WTC11 (cell line): ENCODE results near the gene MSI2. TPM values are rescaled to one million over a fixed set of nuclear protein-coding genes. Genes with fewer than 3 reads are reported as not detected.

Experiments
- ATAC-seq: fragments of 200-7000 bp; cut with Tn5 transposase; 2 replicates; pipeline ENCODE4 v1.10.0; 2021; ENCODE audit warnings: mild to moderate bottlenecking, moderate library complexity
- CTCF ChIA-PET: fragments of 300-600 bp; sonication (Branson Sonifier 250); formaldehyde crosslinking; loops from one replicate; lab custom pipeline; 2021; ENCODE audit warnings: antibody characterized with exemption; lab: Charles Lee
- POLR2A ChIA-PET: fragments of 350-600 bp; sonication (Branson Sonifier 250); formaldehyde crosslinking; loops from one replicate; lab custom pipeline; 2021; ENCODE audit warnings: antibody characterized with exemption; lab: Charles Lee
- DNase-seq: peaks from one replicate; pipeline ENCODE4 v3.0.0; 2021; ENCODE audit warnings: low spot score
- H3K27ac Mint-ChIP-seq: 2 replicates; pipeline ENCODE4 v1.8.0; 2021; ENCODE audit warnings: mixed read lengths
- H3K27me3 Mint-ChIP-seq: 2 replicates; pipeline ENCODE4 v1.8.0; 2021; ENCODE audit warnings: low read depth, mild to moderate bottlenecking, moderate library complexity, mixed read lengths
- H3K36me3 Mint-ChIP-seq: 2 replicates; pipeline ENCODE4 v1.8.0; 2021; ENCODE audit warnings: mixed read lengths
- H3K4me1 Mint-ChIP-seq: 2 replicates; pipeline ENCODE4 v1.8.0; 2022; ENCODE audit warnings: mixed read lengths
- H3K4me3 Mint-ChIP-seq: 2 replicates; pipeline ENCODE4 v1.8.0; 2021; ENCODE audit warnings: mild to moderate bottlenecking, moderate library complexity, mixed read lengths
- H3K9me3 Mint-ChIP-seq: 2 replicates; pipeline ENCODE4 v1.8.0; 2021; ENCODE audit warnings: mixed read lengths
- CREB1 ChIP-seq: sonication (generic); formaldehyde crosslinking; IDR thresholded peaks from 2 replicates; pipeline ENCODE4 v1.8.0; 2023; ENCODE audit warnings: mild to moderate bottlenecking, missing genetic modification reagents
- HMGA2 ChIP-seq: fragments of 250-450 bp; sonication (Bioruptor Pico); IDR thresholded peaks from 2 replicates; pipeline ENCODE4 v1.4.0; 2021; ENCODE audit warnings: mild to moderate bottlenecking, moderate library complexity
- IRF2 ChIP-seq: sonication (generic); formaldehyde crosslinking; IDR thresholded peaks from 2 replicates; pipeline ENCODE4 v1.8.0; 2022; ENCODE audit warnings: low read depth, missing genetic modification reagents, borderline replicate concordance
- NR1H2 ChIP-seq: sonication (generic); formaldehyde crosslinking; IDR thresholded peaks from 2 replicates; pipeline ENCODE4 v1.9.0; 2021; ENCODE audit warnings: mild to moderate bottlenecking, moderate library complexity, missing genetic modification reagents
- NR3C1 ChIP-seq: sonication (generic); formaldehyde crosslinking; conservative IDR thresholded peaks from 2 replicates; pipeline ENCODE4 v1.8.1; 2023; ENCODE audit warnings: low read depth, mild to moderate bottlenecking, missing genetic modification reagents
- SOX15 ChIP-seq: fragments of 250-450 bp; sonication (Bioruptor Pico); IDR thresholded peaks from 2 replicates; pipeline ENCODE4 v1.9.0; 2021; ENCODE audit warnings: mild to moderate bottlenecking
- TEAD4 ChIP-seq: sonication (generic); formaldehyde crosslinking; IDR thresholded peaks from 2 replicates; pipeline ENCODE4 v1.8.0; 2022; ENCODE audit warnings: mild to moderate bottlenecking, missing genetic modification reagents
- ZNF219 ChIP-seq: sonication (generic); formaldehyde crosslinking; IDR thresholded peaks from 2 replicates; pipeline ENCODE4 v1.8.0; 2023; ENCODE audit warnings: missing genetic modification reagents, mild to moderate bottlenecking, borderline replicate concordance
- ZNF671 ChIP-seq: fragments of 250-450 bp; sonication (Bioruptor Pico); IDR thresholded peaks from 2 replicates; pipeline ENCODE4 v1.8.0; 2021; ENCODE audit warnings: mild to moderate bottlenecking
- total RNA-seq: library from RNA; stranded (reverse); gene quantifications from 3 replicates; pipeline ENCODE4 v1.2.3, GENCODE V29; 2021
- TF ChIP-seq, protein P1 (sequence below): fragments of 250-450 bp; sonication (Bioruptor Pico); IDR thresholded peaks from 2 replicates; pipeline ENCODE4 v1.8.0; 2021; ENCODE audit warnings: mild to moderate bottlenecking
- TF ChIP-seq, protein P2 (sequence below): sonication (generic); formaldehyde crosslinking; IDR thresholded peaks from 2 replicates; pipeline ENCODE4 v1.8.0; 2023; ENCODE audit warnings: missing genetic modification reagents, mild to moderate bottlenecking, borderline replicate concordance
- TF ChIP-seq, protein P3 (sequence below): sonication (generic); formaldehyde crosslinking; IDR thresholded peaks from 2 replicates; pipeline ENCODE4 v1.8.0; 2022; ENCODE audit warnings: missing genetic modification reagents
- TF ChIP-seq, protein P4 (sequence below): sonication (generic); formaldehyde crosslinking; IDR thresholded peaks from 2 replicates; pipeline ENCODE4 v1.8.0; 2022; ENCODE audit warnings: mild to moderate bottlenecking, missing genetic modification reagents
- TF ChIP-seq, protein P5 (sequence below): fragments of 250-450 bp; sonication (Bioruptor Pico); IDR thresholded peaks from 2 replicates; pipeline ENCODE4 v1.9.0; 2021; ENCODE audit warnings: moderate library complexity, mild to moderate bottlenecking, inconsistent platforms, borderline replicate concordance
- TF ChIP-seq, protein P6 (sequence below): fragments of 250-450 bp; sonication (Bioruptor Pico); IDR thresholded peaks from 2 replicates; pipeline ENCODE4 v2.1.2; 2022; ENCODE audit warnings: mild to moderate bottlenecking, moderate library complexity

Gene MSI2
- total RNA-seq, 1 experiment from 2014 or later: 82.1 TPM

DNA sequence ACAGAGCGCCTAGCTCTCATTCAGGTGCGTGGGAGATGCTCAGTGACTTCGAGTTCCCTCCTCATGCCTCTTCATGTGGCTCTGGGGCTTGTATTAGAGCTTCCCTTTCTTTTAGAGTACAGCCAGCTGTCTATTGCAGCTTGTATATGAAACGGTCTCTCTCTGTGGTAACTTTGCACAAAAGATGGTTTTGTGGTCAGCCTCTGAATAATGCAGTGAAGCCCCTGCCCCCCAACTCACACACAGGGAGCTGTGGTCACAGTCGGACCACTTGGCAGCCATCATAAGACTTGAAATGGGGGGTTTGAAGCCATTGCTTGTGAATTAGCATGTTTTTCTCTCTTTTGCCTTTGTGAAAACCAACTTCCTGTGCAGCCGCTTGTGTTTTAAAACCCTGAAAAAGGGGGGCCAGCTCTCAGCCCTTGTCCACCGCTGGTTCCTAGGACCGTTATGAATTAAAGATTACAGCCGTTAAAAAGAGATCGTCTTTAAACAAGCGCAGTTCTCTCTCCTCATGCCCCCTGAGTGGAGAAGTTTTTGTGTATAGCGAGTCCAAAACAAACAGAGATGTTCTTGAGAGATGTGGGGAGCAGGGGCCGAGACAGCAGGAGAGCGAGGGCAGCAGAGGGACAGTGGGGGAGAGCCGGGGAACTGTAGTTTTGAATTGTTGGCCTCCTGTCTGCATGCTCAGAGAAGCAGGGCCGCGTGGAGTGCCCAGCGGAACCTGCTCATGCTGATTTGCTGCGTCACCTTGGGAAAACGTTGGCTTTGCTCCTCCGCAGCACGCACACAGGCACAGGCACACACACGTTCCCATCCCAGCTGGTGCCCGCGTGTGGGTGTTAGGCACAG lies 199.0 kb downstream of the MSI2 start:
- ATAC-seq (no peak), DNase-seq (no peak)
- Mint-ChIP-seq H3K4me1 (peaks cover 23% of the 10 kb centered on the region), H3K27ac (peak overlapping the region; percentile 88), H3K9me3 (no peaks in the 10 kb centered on the region), H3K27me3 (no peaks in the 10 kb centered on the region), H3K36me3 (no peaks in the 10 kb centered on the region; the same call in 1 of the 2 replicates), H3K4me3 (no peak overlapping the region)
- TF ChIP-seq, protein P1, sequence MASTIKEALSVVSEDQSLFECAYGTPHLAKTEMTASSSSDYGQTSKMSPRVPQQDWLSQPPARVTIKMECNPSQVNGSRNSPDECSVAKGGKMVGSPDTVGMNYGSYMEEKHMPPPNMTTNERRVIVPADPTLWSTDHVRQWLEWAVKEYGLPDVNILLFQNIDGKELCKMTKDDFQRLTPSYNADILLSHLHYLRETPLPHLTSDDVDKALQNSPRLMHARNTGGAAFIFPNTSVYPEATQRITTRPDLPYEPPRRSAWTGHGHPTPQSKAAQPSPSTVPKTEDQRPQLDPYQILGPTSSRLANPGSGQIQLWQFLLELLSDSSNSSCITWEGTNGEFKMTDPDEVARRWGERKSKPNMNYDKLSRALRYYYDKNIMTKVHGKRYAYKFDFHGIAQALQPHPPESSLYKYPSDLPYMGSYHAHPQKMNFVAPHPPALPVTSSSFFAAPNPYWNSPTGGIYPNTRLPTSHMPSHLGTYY: no peak
- TF ChIP-seq IRF2 (no peak), NR1H2 (no peak), NR3C1 (CRISPR knock-in tag) (no peak)
- TF ChIP-seq, protein P2, sequence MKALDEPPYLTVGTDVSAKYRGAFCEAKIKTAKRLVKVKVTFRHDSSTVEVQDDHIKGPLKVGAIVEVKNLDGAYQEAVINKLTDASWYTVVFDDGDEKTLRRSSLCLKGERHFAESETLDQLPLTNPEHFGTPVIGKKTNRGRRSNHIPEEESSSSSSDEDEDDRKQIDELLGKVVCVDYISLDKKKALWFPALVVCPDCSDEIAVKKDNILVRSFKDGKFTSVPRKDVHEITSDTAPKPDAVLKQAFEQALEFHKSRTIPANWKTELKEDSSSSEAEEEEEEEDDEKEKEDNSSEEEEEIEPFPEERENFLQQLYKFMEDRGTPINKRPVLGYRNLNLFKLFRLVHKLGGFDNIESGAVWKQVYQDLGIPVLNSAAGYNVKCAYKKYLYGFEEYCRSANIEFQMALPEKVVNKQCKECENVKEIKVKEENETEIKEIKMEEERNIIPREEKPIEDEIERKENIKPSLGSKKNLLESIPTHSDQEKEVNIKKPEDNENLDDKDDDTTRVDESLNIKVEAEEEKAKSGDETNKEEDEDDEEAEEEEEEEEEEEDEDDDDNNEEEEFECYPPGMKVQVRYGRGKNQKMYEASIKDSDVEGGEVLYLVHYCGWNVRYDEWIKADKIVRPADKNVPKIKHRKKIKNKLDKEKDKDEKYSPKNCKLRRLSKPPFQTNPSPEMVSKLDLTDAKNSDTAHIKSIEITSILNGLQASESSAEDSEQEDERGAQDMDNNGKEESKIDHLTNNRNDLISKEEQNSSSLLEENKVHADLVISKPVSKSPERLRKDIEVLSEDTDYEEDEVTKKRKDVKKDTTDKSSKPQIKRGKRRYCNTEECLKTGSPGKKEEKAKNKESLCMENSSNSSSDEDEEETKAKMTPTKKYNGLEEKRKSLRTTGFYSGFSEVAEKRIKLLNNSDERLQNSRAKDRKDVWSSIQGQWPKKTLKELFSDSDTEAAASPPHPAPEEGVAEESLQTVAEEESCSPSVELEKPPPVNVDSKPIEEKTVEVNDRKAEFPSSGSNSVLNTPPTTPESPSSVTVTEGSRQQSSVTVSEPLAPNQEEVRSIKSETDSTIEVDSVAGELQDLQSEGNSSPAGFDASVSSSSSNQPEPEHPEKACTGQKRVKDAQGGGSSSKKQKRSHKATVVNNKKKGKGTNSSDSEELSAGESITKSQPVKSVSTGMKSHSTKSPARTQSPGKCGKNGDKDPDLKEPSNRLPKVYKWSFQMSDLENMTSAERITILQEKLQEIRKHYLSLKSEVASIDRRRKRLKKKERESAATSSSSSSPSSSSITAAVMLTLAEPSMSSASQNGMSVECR: no peak
- TF ChIP-seq, protein P3, sequence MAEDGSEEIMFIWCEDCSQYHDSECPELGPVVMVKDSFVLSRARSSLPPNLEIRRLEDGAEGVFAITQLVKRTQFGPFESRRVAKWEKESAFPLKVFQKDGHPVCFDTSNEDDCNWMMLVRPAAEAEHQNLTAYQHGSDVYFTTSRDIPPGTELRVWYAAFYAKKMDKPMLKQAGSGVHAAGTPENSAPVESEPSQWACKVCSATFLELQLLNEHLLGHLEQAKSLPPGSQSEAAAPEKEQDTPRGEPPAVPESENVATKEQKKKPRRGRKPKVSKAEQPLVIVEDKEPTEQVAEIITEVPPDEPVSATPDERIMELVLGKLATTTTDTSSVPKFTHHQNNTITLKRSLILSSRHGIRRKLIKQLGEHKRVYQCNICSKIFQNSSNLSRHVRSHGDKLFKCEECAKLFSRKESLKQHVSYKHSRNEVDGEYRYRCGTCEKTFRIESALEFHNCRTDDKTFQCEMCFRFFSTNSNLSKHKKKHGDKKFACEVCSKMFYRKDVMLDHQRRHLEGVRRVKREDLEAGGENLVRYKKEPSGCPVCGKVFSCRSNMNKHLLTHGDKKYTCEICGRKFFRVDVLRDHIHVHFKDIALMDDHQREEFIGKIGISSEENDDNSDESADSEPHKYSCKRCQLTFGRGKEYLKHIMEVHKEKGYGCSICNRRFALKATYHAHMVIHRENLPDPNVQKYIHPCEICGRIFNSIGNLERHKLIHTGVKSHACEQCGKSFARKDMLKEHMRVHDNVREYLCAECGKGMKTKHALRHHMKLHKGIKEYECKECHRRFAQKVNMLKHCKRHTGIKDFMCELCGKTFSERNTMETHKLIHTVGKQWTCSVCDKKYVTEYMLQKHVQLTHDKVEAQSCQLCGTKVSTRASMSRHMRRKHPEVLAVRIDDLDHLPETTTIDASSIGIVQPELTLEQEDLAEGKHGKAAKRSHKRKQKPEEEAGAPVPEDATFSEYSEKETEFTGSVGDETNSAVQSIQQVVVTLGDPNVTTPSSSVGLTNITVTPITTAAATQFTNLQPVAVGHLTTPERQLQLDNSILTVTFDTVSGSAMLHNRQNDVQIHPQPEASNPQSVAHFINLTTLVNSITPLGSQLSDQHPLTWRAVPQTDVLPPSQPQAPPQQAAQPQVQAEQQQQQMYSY (CRISPR knock-in tag): no peak
- CTCF ChIA-PET: interaction anchor here (1.2 to 2.7 kb wide), 3 partner anchors 14 to 292 kb away, joined by 3 to 8 read pairs (median 3); no protein-coding TSS in a partner anchor
- POLR2A ChIA-PET: no interaction called here

DNA sequence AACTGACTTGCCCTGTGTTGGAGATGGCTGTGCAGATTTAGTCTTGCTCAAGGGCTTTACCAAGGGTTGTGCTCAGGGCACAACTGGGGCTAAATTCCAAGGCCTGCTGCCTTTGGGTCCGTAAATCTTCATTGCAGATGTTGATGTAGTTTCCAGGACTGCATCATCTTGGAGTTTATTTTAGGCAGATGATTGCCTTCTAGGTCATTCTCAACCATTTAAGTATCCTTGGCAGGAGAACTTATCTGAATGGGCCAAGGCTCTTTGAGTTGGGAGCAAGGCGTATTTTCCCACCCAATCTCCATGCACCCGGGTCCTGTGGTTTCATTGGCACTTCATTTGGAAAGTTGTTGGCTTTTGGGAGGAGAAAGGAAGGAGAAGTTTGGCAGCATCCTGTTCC lies 200.3 kb downstream of the MSI2 start:
- ATAC-seq (no peak), DNase-seq (no peak)
- Mint-ChIP-seq H3K27ac (no peak overlapping the region), H3K36me3 (no peaks in the 10 kb centered on the region; the same call in 1 of the 2 replicates), H3K4me3 (no peak overlapping the region), H3K9me3 (no peaks in the 10 kb centered on the region), H3K4me1 (peaks cover 26% of the 10 kb centered on the region), H3K27me3 (no peaks in the 10 kb centered on the region)
- ChIA-PET POLR2A (no interaction called here), CTCF (no interaction called here)
- TF ChIP-seq, protein P4, sequence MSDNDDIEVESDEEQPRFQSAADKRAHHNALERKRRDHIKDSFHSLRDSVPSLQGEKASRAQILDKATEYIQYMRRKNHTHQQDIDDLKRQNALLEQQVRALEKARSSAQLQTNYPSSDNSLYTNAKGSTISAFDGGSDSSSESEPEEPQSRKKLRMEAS (CRISPR knock-in tag): no peak
- TF ChIP-seq, protein P5, sequence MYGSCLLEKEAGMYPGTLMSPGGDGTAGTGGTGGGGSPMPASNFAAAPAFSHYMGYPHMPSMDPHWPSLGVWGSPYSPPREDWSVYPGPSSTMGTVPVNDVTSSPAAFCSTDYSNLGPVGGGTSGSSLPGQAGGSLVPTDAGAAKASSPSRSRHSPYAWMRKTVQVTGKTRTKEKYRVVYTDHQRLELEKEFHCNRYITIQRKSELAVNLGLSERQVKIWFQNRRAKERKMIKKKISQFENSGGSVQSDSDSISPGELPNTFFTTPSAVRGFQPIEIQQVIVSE (CRISPR knock-in tag): no peak
- TF ChIP-seq ZNF219 (CRISPR knock-in tag) (no peak), CREB1 (no peak), HMGA2 (CRISPR knock-in tag) (no peak), ZNF671 (CRISPR knock-in tag) (no peak), SOX15 (CRISPR knock-in tag) (no peak), TEAD4 (CRISPR knock-in tag) (no peak)
- TF ChIP-seq, protein P6, sequence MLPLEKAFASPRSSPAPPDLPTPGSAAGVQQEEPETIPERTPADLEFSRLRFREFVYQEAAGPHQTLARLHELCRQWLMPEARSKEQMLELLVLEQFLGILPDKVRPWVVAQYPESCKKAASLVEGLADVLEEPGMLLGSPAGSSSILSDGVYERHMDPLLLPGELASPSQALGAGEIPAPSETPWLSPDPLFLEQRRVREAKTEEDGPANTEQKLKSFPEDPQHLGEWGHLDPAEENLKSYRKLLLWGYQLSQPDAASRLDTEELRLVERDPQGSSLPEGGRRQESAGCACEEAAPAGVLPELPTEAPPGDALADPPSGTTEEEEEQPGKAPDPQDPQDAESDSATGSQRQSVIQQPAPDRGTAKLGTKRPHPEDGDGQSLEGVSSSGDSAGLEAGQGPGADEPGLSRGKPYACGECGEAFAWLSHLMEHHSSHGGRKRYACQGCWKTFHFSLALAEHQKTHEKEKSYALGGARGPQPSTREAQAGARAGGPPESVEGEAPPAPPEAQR (CRISPR knock-in tag): no peak
